Pancreas (tissue), 10 donors: ENCODE results near the gene SERPINI1. TPM values are rescaled to one million over a fixed set of nuclear protein-coding genes. Genes with fewer than 3 reads are reported as not detected.

Source experiments
- ATAC-seq, 4 donors: fragments of 200-7000 bp; cut with Tn5 transposase; one replicate each; pipeline versions ENCODE4 v1.8.0 to v1.9.1; 2020; ENCODE audit warnings: mild to moderate bottlenecking in 4 of 4, moderate library complexity in 4 of 4
- DNase-seq, 6 donors: peaks; one replicate each; pipeline ENCODE4 v3.0.0-alpha.2; 2020
- FAIRE-seq: peaks from 2 replicates; lab custom pipeline; 2012; peaks lifted over from hg19 to GRCh38; lab: Jason Lieb, UNC
- H3K27ac ChIP-seq, 4 donors: fragments of 200-600 bp; sonication (generic); 1 replicate in 3 of 4; 2 replicates in 1 of 4; pipeline versions ENCODE4 v1.5.0 to v1.8.0; 2020
- H3K27me3 ChIP-seq, 4 donors: fragments of 200-600 bp; one replicate each; pipeline ENCODE4 v1.8.0; 2021
- H3K36me3 ChIP-seq, 3 donors: fragments of 200-600 bp; sonication (generic) in 1 of 3; one replicate each; pipeline versions ENCODE4 v1.5.0 to v1.8.0; 2020 to 2021
- H3K4me1 ChIP-seq, 3 donors: fragments of 200-600 bp; one replicate each; pipeline ENCODE4 v1.8.0; 2021
- H3K4me3 ChIP-seq, 4 donors: fragments of 200-600 bp; sonication (generic) in 2 of 4; one replicate each; pipeline versions ENCODE4 v1.5.0 to v1.8.0; 2020 to 2021
- H3K9me3 ChIP-seq, 4 donors: fragments of 200-600 bp; one replicate each; pipeline ENCODE4 v1.8.0; 2021
- CTCF ChIP-seq, 4 donors: fragments of 200-600 bp; sonication (generic) in 3 of 4; IDR thresholded peaks; one replicate each; pipeline versions ENCODE4 v1.5.0 to v1.8.0; 2021; ENCODE audit warnings: antibody characterized with exemption in 4 of 4
- WGBS, 2 donors: extraction: QIAGEN DNeasy Blood & Tissue Kit; methylation state at CpG; one replicate each; pipeline ENCODE4 v1.1.7; 2013; 5-methylcytosine and 5-hydroxymethylcytosine counted together
- intact Hi-C, 3 donors: fragments of 100-400 bp; cut with DNase I; formaldehyde crosslinking; loops; one replicate each; pipeline versions ENCODE4 v1.11.1 to v1.14.2; 2022
- polyA plus RNA-seq, 2 donors: library from polyadenylated mRNA; stranded (reverse); fragments of 200-250 nt; gene quantifications; one replicate each; pipeline ENCODE4 v1.2.3, GENCODE V29; 2013
- total RNA-seq, 6 donors: library from RNA; stranded (reverse); fragmentation: NEBNext Ultra II Directional in 4 of 6; extraction: Animal tissue kit (Norgen Biotek cat#: 25700) in 4 of 6; gene quantifications; one replicate each; pipeline versions ENCODE4 v1.2.1 to v1.2.4, GENCODE V29; 2021 to 2023
- donor health status: healthy with polysubstance abuse.
- donor health status: DM: no; HTN: no; CAD: no; lungs with moderate emphysema.
- donor health status: DM: no; HTN: no; CAD: no.
- donor health status: control.
- donor health status: control.
- donor health status: Bipolar disorder and iron deficiency.
- donor health status: DM: yes; HTN: yes; CAD: no.
- donor health status: DM: no; HTN: no; CAD: no.
- donor health status: DM: no; HTN: no; CAD: no.
- donor health status: DM: yes; HTN: yes; CAD: no.

Gene SERPINI1
- total and polyA plus RNA-seq, 8 donors = 12.1 to 23.7 (median 20.8) TPM

DNA sequence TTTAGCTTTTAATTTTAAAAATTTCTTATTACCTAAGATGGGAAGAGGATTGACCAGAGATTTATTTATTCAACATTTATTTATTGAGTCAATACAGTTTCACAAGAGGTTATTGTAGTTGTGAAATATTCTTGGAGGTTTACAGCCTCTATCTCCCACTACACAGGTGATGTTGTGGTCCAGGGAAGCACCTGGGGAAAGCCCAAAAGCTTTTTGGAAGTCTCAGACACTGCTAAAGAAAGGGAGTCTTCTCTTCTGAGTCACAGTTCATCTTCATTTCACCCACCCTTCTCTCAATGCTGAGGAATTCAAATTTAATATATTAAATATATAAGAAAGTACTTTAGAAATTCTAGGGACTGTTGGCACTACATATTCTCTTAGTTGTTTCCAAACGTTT, 41.8 kb downstream of the SERPINI1 start:
- Histone ChIP-seq H3K36me3 (no peaks in the 10 kb centered on the region), H3K4me1 (no peaks in the 10 kb centered on the region), H3K4me3 (no peak overlapping the region), H3K9me3 (no peaks in the 10 kb centered on the region), H3K27ac (no peak overlapping the region), H3K27me3 (no peaks in the 10 kb centered on the region)
- intact Hi-C loops = no loop called here
- WGBS, 2 donors = 59 to 65% methylated on average over 1 of the region's 1 CpG
- ATAC-seq = no peak
- no peak for FAIRE-seq
- no peak for TF ChIP-seq CTCF (IDR thresholded peaks at IDR 0.05)
- DNase-seq = no peak

- FAIRE-seq (no peak), DNase-seq (no peak), ATAC-seq (no peak)
- WGBS, 2 donors = 88 to 90% methylated on average over 2 of the region's 2 CpGs
- Histone ChIP-seq H3K4me1 (no peaks in the 10 kb centered on the region), H3K36me3 (no peaks in the 10 kb centered on the region), H3K27ac (no peak overlapping the region), H3K27me3 (no peaks in the 10 kb centered on the region), H3K9me3 (no peaks in the 10 kb centered on the region), H3K4me3 (no peak overlapping the region)
- no peak for TF ChIP-seq CTCF (IDR thresholded peaks at IDR 0.05)
- intact Hi-C loops = no loop called here
These were observed 44.8 kb downstream of the SERPINI1 start for GRCh38 chr3:167780214-167780883.

- 37 to 44% methylated on average over 1 of the region's 1 CpG for WGBS, 2 donors
- Histone ChIP-seq H3K27ac (no peak overlapping the region), H3K9me3 (no peaks in the 10 kb centered on the region), H3K27me3 (no peaks in the 10 kb centered on the region), H3K4me1 (peaks cover 0 to 10% (median 8%) of the 10 kb centered on the region in 3 donors), H3K4me3 (no peak overlapping the region), H3K36me3 (no peaks in the 10 kb centered on the region)
- intact Hi-C loops = no loop called here
- no peak for FAIRE-seq
- no peak for DNase-seq
- TF ChIP-seq CTCF (IDR thresholded peaks at IDR 0.05) = no peak
- peak in 1 of 4 donors; percentile 22 for ATAC-seq
These were observed 48.3 kb downstream of the SERPINI1 start for GRCh38 chr3:167783781-167784180.

GRCh38 chr3:167785790-167786189, 50.3 kb downstream of the SERPINI1 start:
- no peak for TF ChIP-seq CTCF (IDR thresholded peaks at IDR 0.05)
- no peaks in the 10 kb centered on the region for H3K27me3 ChIP-seq
- ATAC-seq = no peak
- WGBS, 2 donors = 86 to 91% methylated on average over 3 of the region's 3 CpGs
- peaks cover 0 to 20% (median 10%) of the 10 kb centered on the region in 3 donors for H3K4me1 ChIP-seq
- H3K9me3 ChIP-seq = no peaks in the 10 kb centered on the region
- DNase-seq = no peak
- FAIRE-seq = no peak
- intact Hi-C loops = no loop called here
- H3K27ac ChIP-seq = no peak overlapping the region
- H3K4me3 ChIP-seq = no peak overlapping the region
- H3K36me3 ChIP-seq = no peaks in the 10 kb centered on the region

GRCh38 chr3:167787440-167787839, 51.9 kb downstream of the SERPINI1 start:
- Histone ChIP-seq H3K27ac (no peak overlapping the region), H3K27me3 (no peaks in the 10 kb centered on the region), H3K4me1 (peaks cover 0 to 22% (median 10%) of the 10 kb centered on the region in 3 donors), H3K36me3 (no peaks in the 10 kb centered on the region), H3K4me3 (no peak overlapping the region), H3K9me3 (no peaks in the 10 kb centered on the region)
- intact Hi-C loops = no loop called here
- peak in 1 of 4 donors; percentile 24 for ATAC-seq
- no peak for FAIRE-seq
- TF ChIP-seq CTCF (IDR thresholded peaks at IDR 0.05) = no peak
- no peak for DNase-seq
- 4 to 12% methylated on average over 4 of the region's 4 CpGs for WGBS, 2 donors
